ENCODE data around the gene MRPL49. TPM values are rescaled to one million over a fixed set of nuclear protein-coding genes. Genes with fewer than 3 reads are reported as not detected.
A peak's percentile ranks its signal among the peaks of the same experiment; 100 is the strongest.

Gene MRPL49
- 54.2 and 55.7 TPM in 2 replicates for polyA plus RNA-seq (2011; rRNA removed)
- 30.5 and 32.4 TPM in 2 replicates for polyA minus RNA-seq (2011; rRNA and poly(A)+ RNA removed)

DNA sequence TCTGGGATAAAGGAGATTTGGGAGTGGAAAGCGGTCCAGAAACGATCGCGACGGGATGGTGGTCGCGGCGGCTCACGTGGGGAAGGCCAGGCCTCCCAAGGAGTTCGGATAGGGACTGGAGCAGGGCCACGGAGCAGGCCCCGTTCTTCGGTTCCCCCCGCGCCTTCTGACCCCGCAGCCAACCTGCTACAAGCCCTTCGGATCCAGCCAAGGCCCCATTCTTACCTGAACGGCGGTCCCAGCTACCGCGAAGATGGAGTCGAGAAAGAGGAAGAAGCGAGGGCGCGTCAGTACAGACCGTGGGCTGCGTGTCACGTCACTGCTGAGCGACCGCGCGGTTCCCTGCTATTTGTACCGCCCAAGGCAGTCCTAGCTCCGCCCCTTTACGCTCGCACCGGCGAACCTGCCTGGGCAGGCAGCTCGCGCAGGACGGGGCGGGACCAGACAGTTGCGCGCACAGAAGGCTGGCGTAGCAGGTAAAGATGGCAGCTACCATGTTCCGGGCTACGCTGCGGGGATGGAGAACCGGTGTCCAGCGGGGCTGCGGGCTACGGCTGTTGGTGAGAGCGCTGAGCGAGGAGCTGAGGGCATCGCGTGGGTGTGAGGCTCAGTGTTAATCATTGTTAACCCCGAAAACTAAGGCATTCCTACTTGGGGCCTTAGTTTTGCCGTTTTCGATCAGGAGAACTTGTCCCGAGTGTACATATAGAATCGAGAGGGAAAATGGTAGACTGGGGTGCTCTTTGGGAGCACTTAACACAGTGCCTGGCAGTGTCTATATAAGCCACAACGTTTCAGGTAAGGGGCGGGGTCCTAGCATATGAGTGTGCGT lies at the start of gene MRPL49, which contains the start of gene FAU:
MRPL49 (plus strand) TSS at position 457 of the 832 bp plus-strand sequence; CDS start at position 483, 26 bp downstream.
FAU (minus strand) TSS at position 270 of the 832 bp plus-strand sequence. CDS start 321 bp downstream, outside the sequence.
- H3K9me3 ChIP-seq (ENCODE audit: control insufficient read depth, insufficient read depth, low read length), result peaks cover 3% of the 10 kb centered on the region; the same call in 1 of the 2 replicates
- no peaks in the 10 kb centered on the region for H3K27me3 ChIP-seq (ENCODE audit: control insufficient read depth, insufficient read depth, low read length)
- peak within 1 kb of the TSS; percentile 99 for H3K4me3 ChIP-seq (ENCODE audit: low read depth, low read length)
- ChIA-PET POLR2A (interaction anchor here (0.5 to 1.6 kb wide), 8 partner anchors 8 to 203 kb away, joined by 3 to 20 read pairs (median 4); partner anchors contain the start of gene SYVN1), CTCF (interaction anchor here (0.7 to 1.1 kb wide), 2 partner anchors 9 to 119 kb away, joined by 3 to 6 read pairs; no protein-coding TSS in a partner anchor)
- peak within 1 kb of the TSS; percentile 82 for H3K27ac ChIP-seq (ENCODE audit: low read depth, low read length)
- TF ChIP-seq, protein P1, sequence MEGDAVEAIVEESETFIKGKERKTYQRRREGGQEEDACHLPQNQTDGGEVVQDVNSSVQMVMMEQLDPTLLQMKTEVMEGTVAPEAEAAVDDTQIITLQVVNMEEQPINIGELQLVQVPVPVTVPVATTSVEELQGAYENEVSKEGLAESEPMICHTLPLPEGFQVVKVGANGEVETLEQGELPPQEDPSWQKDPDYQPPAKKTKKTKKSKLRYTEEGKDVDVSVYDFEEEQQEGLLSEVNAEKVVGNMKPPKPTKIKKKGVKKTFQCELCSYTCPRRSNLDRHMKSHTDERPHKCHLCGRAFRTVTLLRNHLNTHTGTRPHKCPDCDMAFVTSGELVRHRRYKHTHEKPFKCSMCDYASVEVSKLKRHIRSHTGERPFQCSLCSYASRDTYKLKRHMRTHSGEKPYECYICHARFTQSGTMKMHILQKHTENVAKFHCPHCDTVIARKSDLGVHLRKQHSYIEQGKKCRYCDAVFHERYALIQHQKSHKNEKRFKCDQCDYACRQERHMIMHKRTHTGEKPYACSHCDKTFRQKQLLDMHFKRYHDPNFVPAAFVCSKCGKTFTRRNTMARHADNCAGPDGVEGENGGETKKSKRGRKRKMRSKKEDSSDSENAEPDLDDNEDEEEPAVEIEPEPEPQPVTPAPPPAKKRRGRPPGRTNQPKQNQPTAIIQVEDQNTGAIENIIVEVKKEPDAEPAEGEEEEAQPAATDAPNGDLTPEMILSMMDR (IDR thresholded peaks at IDR 0.05; ENCODE audit: low read depth, low read length), result no peak
- DNase-seq (ENCODE audit: low read depth, low spot score), result peak; percentile 88

DNA sequence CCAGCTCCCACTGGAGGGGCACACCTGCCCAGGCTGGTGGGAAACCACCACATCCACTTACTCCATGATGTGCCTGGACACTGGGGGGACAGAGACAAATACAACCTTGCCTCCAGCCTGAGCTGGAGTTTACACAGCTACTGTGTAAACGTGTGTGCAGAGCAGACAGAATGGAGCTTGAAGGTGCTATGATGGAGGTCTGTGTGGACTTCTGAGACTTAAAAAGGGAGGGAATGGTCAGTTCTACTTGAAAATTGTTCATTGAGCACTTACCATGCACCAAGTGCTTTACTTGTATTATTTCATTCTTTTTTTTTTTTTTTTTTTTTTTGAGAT lies 49.5 kb upstream of the MRPL49 start:
- Histone ChIP-seq H3K27ac (ENCODE audit: low read depth, low read length) (no peak overlapping the region), H3K27me3 (ENCODE audit: control insufficient read depth, insufficient read depth, low read length) (no peaks in the 10 kb centered on the region), H3K9me3 (ENCODE audit: control insufficient read depth, insufficient read depth, low read length) (no peaks in the 10 kb centered on the region), H3K4me3 (ENCODE audit: low read depth, low read length) (no peak overlapping the region)
- ChIA-PET POLR2A (no interaction called here), CTCF (interaction anchor here (0.7 kb wide), 1 partner anchor 384 kb away, joined by 6 read pairs; no protein-coding TSS in a partner anchor)
- TF ChIP-seq, protein P1 (IDR thresholded peaks at IDR 0.05; ENCODE audit: low read depth, low read length), result no peak
- DNase-seq (ENCODE audit: low read depth, low spot score), result no peak

DNA sequence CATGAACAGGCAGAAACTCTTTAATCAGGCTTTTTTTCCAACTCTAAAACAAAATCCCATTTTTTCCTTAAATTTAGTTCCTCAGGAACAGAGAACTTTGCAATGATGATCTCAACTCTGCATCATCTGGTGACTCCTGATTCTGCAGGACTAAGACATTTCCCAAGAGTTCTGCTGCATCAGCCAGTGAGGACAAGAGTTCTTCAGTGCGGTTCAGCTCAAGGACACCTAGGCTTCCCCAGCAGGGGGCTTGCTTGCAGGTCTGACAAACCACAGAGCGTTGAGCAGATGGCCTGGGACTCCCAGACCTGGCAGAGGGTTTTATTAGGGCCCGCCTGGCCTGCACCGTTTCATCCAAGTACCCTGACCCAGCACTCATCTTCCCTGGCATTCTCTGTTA lies 44.7 kb upstream of the MRPL49 start:
- TF ChIP-seq, protein P1 (IDR thresholded peaks at IDR 0.05; ENCODE audit: low read depth, low read length), result no peak
- Histone ChIP-seq H3K27me3 (ENCODE audit: control insufficient read depth, insufficient read depth, low read length) (no peaks in the 10 kb centered on the region), H3K4me3 (ENCODE audit: low read depth, low read length) (no peak overlapping the region), H3K27ac (ENCODE audit: low read depth, low read length) (no peak overlapping the region), H3K9me3 (ENCODE audit: control insufficient read depth, insufficient read depth, low read length) (no peaks in the 10 kb centered on the region)
- DNase-seq (ENCODE audit: low read depth, low spot score), result no peak
- ChIA-PET POLR2A (no interaction called here), CTCF (interaction anchor here (0.9 kb wide), 1 partner anchor 19 kb away, joined by 3 read pairs; no protein-coding TSS in a partner anchor)

DNA sequence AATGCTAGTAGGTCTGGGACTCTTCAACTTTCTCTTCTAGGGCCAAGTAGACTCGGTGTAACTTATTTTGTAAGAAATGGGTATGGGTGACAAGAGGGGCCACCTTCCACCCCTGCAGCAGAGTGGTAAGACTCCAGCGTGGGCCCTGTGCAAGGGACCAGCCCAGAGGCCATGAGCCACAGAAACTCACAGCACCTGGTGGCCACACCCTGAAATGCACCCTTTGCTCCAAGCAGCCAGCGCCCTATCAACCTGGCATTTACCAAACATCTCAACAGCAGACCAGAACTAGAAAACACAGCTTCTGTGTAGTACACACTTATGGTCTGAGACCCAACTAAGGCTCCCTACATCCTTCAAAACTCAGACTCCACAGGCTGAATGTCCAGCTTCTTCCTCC lies 44.0 kb upstream of the MRPL49 start:
- TF ChIP-seq, protein P1 (IDR thresholded peaks at IDR 0.05; ENCODE audit: low read depth, low read length), result peak; percentile 57
- no peak for DNase-seq (ENCODE audit: low read depth, low spot score)
- ChIA-PET CTCF (no interaction called here), POLR2A (no interaction called here)
- no peak overlapping the region for H3K4me3 ChIP-seq (ENCODE audit: low read depth, low read length)
- no peaks in the 10 kb centered on the region for H3K9me3 ChIP-seq (ENCODE audit: control insufficient read depth, insufficient read depth, low read length)
- no peak overlapping the region for H3K27ac ChIP-seq (ENCODE audit: low read depth, low read length)
- H3K27me3 ChIP-seq (ENCODE audit: control insufficient read depth, insufficient read depth, low read length), result no peaks in the 10 kb centered on the region

DNA sequence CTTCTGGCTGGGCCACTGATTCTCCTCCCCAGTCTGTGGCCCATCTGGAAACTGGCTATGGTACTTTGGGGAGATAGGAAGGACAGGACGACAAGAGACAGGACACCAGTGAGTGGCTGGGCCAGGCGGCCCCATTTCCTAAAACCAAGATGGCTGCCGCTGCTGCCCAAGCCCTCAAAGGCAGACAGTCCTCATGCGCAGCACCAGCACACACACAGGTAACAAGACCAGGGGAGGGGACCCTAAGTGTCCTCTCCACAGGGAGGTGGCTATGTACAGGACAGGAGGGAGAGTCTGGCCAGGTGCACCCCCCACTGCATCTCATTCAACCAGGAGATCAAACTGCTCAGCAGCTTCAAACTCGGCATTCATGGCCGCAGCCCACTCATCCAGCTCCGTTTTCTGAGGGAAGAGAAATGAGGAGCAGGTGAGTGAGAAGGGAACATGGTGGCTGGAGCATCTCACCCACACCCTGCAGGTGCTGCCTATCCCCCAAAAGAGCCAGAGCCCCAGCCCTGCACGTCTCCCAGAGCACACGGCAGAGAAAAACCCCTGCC lies 43.3 kb upstream of the MRPL49 start:
- POLR2A ChIA-PET, result no interaction called here
- CTCF ChIA-PET, result no interaction called here
- Histone ChIP-seq H3K9me3 (ENCODE audit: control insufficient read depth, insufficient read depth, low read length) (no peaks in the 10 kb centered on the region; the same call in 1 of the 2 replicates), H3K27ac (ENCODE audit: low read depth, low read length) (no peak overlapping the region), H3K4me3 (ENCODE audit: low read depth, low read length) (no peak overlapping the region), H3K27me3 (ENCODE audit: control insufficient read depth, insufficient read depth, low read length) (no peaks in the 10 kb centered on the region)
- TF ChIP-seq, protein P1 (IDR thresholded peaks at IDR 0.05; ENCODE audit: low read depth, low read length), result no peak
- DNase-seq (ENCODE audit: low read depth, low spot score), result no peak

All from AG04450 (cell line).